Measurements from ENCODE around the gene FRMD3.

DNA sequence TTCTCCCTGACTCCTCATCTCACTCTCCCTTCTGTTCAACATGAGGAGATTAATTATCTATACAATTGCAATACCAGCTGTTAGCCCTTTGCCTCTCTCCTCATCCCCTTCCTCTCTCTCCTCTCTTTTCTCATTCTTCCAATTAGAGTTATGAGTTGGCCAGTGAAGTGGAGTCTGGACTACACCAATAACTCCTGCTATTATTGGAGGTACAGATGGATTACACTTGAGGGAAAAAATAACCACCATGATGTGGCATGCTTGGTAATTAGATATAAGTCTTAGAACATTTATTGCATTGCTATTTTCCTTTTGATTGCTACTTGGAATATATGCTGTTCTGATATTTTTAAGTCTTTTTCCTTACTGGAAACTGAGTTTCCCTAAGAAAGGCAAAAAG, 159.2 kb downstream of the FRMD3 start:
- no peak for TF ChIP-seq GATA2 (IDR thresholded peaks at IDR 0.05; ENCODE audit: low read depth, low read length)
- TF ChIP-seq GATA3 (IDR thresholded peaks at IDR 0.05; ENCODE audit: low read depth, low read length), result no peak
